Upper lobe of right lung (tissue), 1 donor: ENCODE measurements around the gene SLC66A2. TPM values are rescaled to one million over a fixed set of nuclear protein-coding genes. Genes with fewer than 3 reads are reported as not detected.

Experiments
- ATAC-seq: fragments of 200-7000 bp; cut with Tn5 transposase; one replicate; pipeline ENCODE4 v1.9.1; 2020; ENCODE audit warnings: mild to moderate bottlenecking, moderate library complexity
- DNase-seq: peaks from one replicate; pipeline ENCODE4 v3.0.0-alpha.2; 2020
- H3K27ac ChIP-seq: fragments of 200-600 bp; one replicate; pipeline ENCODE4 v1.8.0; 2022
- H3K27me3 ChIP-seq: fragments of 200-600 bp; one replicate; pipeline ENCODE4 v1.8.0; 2022; ENCODE audit warnings: mild to moderate bottlenecking
- H3K36me3 ChIP-seq: fragments of 200-600 bp; one replicate; pipeline ENCODE4 v1.8.0; 2022
- H3K4me1 ChIP-seq: fragments of 200-600 bp; one replicate; pipeline ENCODE4 v1.8.0; 2022
- H3K4me3 ChIP-seq: fragments of 200-600 bp; one replicate; pipeline ENCODE4 v1.8.0; 2022; ENCODE audit warnings: mild to moderate bottlenecking
- H3K9me3 ChIP-seq: fragments of 200-600 bp; one replicate; pipeline ENCODE4 v1.8.0; 2022
- intact Hi-C: fragments of 100-400 bp; cut with DNase I; formaldehyde crosslinking; loops from one replicate; pipeline ENCODE4 v1.11.0; 2022
- total RNA-seq: library from RNA; stranded (reverse); fragmentation: NEBNext Ultra II Directional; extraction: Animal tissue kit (Norgen Biotek cat#: 25700); gene quantifications from one replicate; pipeline ENCODE4 v1.2.1, GENCODE V29; 2021
- TF ChIP-seq, protein P1 (sequence below): fragments of 200-600 bp; IDR thresholded peaks from one replicate; pipeline ENCODE4 v1.8.0; 2022; ENCODE audit warnings: antibody characterized with exemption
- donor health status: DM: no; HTN: yes; CAD: no; lungs with severe emphysema.

Gene SLC66A2
- total RNA-seq, 1 donor from 2014 or later = 59.5 TPM

DNA sequence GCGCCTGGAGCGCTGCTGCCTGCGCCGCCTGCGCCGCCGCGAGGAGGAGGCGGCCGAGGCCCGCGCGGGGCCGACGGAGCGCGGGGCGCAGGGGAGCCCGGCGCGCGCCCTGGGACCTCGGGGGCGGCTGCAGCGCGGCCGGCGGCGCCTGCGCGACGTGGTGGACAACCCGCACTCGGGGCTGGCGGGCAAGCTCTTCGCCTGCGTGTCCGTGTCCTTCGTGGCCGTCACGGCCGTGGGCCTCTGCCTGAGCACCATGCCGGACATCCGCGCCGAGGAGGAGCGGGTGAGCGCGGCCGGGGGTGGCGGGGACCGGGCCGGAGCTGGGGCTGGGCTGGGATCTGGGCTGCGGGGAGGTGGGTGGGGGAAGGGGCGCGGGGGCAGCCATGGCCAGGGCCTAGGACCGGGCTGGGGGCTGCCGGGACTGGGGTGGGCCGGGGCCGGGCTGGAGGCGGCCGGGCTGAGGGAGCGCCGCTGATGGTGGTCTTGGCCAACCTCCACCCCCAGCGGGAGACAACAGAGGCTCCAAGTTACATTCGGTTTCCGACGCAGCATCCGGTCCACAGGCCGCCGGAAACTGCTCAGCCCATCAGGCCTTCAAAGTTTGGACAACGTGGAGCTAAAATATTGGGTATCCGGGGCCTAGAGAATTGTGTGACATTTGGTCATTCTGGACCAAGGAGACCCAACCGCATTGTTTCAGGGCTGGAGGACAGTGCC is 87.3 kb downstream of the SLC66A2 start:
- DNase-seq (peak; percentile 45), ATAC-seq (no peak)
- H3K27me3 ChIP-seq = no peaks in the 10 kb centered on the region
- H3K9me3 ChIP-seq = no peaks in the 10 kb centered on the region
- intact Hi-C loops = no loop called here
- no peaks in the 10 kb centered on the region for H3K36me3 ChIP-seq
- no peak overlapping the region for H3K4me3 ChIP-seq
- H3K27ac ChIP-seq = no peak overlapping the region
- no peaks in the 10 kb centered on the region for H3K4me1 ChIP-seq
- TF ChIP-seq, protein P1, sequence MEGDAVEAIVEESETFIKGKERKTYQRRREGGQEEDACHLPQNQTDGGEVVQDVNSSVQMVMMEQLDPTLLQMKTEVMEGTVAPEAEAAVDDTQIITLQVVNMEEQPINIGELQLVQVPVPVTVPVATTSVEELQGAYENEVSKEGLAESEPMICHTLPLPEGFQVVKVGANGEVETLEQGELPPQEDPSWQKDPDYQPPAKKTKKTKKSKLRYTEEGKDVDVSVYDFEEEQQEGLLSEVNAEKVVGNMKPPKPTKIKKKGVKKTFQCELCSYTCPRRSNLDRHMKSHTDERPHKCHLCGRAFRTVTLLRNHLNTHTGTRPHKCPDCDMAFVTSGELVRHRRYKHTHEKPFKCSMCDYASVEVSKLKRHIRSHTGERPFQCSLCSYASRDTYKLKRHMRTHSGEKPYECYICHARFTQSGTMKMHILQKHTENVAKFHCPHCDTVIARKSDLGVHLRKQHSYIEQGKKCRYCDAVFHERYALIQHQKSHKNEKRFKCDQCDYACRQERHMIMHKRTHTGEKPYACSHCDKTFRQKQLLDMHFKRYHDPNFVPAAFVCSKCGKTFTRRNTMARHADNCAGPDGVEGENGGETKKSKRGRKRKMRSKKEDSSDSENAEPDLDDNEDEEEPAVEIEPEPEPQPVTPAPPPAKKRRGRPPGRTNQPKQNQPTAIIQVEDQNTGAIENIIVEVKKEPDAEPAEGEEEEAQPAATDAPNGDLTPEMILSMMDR = no peak

DNA sequence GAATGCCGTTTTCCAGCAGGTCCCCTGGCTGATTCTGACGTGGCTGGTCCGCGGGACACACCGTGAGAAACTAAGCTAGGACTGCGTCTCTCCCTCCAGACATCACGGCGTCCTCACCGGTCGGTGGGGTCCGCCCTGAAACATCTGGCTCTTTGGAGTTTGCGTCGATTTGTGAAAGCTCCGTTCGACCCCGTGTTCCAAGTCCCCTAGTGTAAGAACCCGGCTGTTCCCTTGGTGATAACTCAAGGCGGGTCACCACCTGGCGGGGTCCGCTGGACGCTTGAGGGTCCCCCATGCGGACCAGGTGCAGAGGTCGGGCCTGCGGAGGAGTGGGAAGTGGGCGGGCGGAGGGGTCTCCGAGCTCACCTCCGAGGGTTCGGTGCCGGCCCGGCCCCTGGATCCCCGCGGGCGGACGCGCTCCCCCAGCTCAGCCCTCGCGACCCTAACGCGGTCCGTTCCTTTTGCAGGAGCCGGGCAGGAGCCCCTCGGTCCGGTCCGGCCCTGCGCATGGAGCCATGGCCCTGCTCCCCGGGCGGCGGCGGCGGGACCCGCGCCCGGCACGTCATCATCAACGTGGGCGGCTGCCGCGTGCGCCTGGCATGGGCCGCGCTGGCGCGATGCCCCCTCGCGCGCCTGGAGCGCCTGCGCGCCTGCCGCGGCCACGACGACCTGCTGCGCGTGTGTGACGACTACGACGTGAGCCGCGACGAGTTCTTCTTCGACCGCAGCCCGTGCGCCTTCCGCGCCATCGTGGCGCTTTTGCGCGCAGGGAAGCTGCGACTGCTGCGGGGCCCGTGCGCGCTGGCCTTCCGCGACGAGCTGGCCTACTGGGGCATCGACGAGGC is 88.1 kb downstream of the SLC66A2 start:
- H3K27ac ChIP-seq = no peak overlapping the region
- no peak overlapping the region for H3K4me3 ChIP-seq
- H3K36me3 ChIP-seq = no peaks in the 10 kb centered on the region
- ATAC-seq = no peak
- intact Hi-C loops = no loop called here
- no peaks in the 10 kb centered on the region for H3K4me1 ChIP-seq
- no peaks in the 10 kb centered on the region for H3K27me3 ChIP-seq
- TF ChIP-seq, protein P1 = no peak
- H3K9me3 ChIP-seq = no peaks in the 10 kb centered on the region
- DNase-seq = peak; percentile 47

DNA sequence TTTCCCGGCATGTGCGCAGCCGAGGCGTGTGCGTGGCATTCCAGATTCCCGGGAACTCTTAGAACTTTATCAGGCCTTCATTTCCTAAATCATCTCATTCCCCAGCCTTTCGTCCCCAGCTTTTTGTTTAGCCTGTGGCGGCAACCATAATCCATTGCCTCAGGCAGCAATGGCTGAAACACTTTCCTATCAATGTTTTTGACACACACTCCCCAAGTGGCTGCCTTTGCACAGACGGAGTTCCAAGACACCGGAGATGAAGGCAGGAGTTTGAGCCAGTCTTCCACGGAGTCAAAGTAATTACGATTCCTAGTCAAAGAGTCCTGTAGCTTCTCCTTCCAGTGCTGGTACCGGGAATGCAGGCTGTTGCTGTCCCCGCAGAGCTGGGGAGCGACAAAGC is 88.9 kb downstream of the SLC66A2 start:
- TF ChIP-seq, protein P1 = no peak
- no peaks in the 10 kb centered on the region for H3K27me3 ChIP-seq
- no peak overlapping the region for H3K27ac ChIP-seq
- no peaks in the 10 kb centered on the region for H3K4me1 ChIP-seq
- intact Hi-C loops = no loop called here
- H3K36me3 ChIP-seq = no peaks in the 10 kb centered on the region
- ATAC-seq (no peak), DNase-seq (no peak)
- no peaks in the 10 kb centered on the region for H3K9me3 ChIP-seq
- H3K4me3 ChIP-seq = no peak overlapping the region

DNA sequence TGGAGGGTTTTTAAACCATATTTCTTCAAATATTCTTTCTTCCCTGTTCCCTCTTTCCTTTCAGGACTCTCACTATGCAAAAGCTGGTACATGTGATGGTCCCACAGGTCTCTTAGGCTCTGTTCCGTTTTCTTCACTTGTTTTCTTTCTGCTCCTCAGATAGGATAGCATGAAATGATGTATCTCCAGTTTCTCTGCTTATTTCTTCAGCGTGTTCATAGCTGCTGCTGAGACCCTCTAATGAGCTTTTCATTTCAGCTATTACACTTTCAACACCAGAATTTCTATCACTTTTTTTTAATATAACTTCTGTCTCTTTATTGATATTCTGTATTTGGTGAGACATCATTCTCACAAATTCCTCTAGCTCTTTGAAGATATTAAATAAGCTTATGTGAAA is 89.8 kb downstream of the SLC66A2 start:
- ATAC-seq = no peak
- intact Hi-C loops = no loop called here

DNA sequence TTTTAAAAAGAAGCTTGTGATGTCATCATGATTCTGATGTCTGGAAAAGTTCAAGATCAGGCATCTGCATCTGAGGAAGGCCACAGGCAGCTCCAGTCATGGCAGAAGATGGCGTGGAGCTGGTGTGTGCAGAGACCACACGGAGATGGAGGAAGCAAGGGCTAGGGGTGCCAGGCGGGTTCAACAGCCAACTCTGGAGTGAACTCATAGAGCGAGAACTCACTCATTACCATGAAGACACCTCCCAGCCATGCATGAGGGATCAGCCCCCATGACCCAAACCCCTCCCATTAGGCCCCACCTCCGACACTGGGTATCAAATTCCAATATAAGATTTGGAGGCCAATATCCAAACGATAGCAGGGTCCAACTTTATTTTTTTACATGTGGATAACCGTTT is 92.1 kb downstream of the SLC66A2 start:
- DNase-seq (no peak), ATAC-seq (no peak)
- no peaks in the 10 kb centered on the region for H3K4me1 ChIP-seq
- H3K9me3 ChIP-seq = no peaks in the 10 kb centered on the region
- H3K4me3 ChIP-seq = no peak overlapping the region
- H3K27ac ChIP-seq = no peak overlapping the region
- TF ChIP-seq, protein P1 = no peak
- H3K27me3 ChIP-seq = no peaks in the 10 kb centered on the region
- intact Hi-C loops = no loop called here
- no peaks in the 10 kb centered on the region for H3K36me3 ChIP-seq

More for the DNA sequence above, 89.8 kb downstream of the SLC66A2 start:
- no peak overlapping the region for H3K4me3 ChIP-seq
- H3K27me3 ChIP-seq = no peaks in the 10 kb centered on the region
- H3K9me3 ChIP-seq = no peaks in the 10 kb centered on the region
- no peaks in the 10 kb centered on the region for H3K36me3 ChIP-seq
- TF ChIP-seq, protein P1 = no peak
- no peak overlapping the region for H3K27ac ChIP-seq
- DNase-seq = no peak
- H3K4me1 ChIP-seq = no peaks in the 10 kb centered on the region
